GM10248 (cell line): ENCODE data around the gene ENOX1.
"Not testable (repeated sequence)": the region's sequence is repeated elsewhere in the genome, so short reads cannot be mapped to it uniquely, and the experiment has no call there.

Source experiments
- CTCF ChIA-PET: fragments of 300-600 bp; sonication (Branson Sonifier 250); formaldehyde crosslinking; extraction: SDS; loops from one replicate; lab custom pipeline; 2021; ENCODE audit warnings: antibody characterized with exemption; lab: Yijun Ruan, JAX
- POLR2A ChIA-PET: fragments of 350-650 bp; sonication (Branson Sonifier 250); formaldehyde crosslinking; extraction: SDS; loops from one replicate; lab custom pipeline; 2020; ENCODE audit warnings: antibody characterized with exemption; lab: Yijun Ruan, JAX
- DNase-seq: peaks from one replicate; pipeline ENCODE4 v3.0.0; 2012; ENCODE audit errors: extremely low spot score
- CTCF ChIP-seq: IDR thresholded peaks from 2 replicates; pipeline ENCODE4 v1.5.1; 2012; ENCODE audit warnings: mild to moderate bottlenecking, low read depth; ENCODE audit errors: extremely low read depth, missing control alignments, control extremely low read depth

ENOX1 gene

GRCh38 chr13:43424412-43424811, 362.4 kb downstream of the ENOX1 start:
- no peak for TF ChIP-seq CTCF
- no peak for DNase-seq
- CTCF ChIA-PET: interaction anchor here (1.2 to 1.3 kb wide), 2 partner anchors 9 to 33 kb away, joined by 3 to 6 read pairs; no protein-coding TSS in a partner anchor
- POLR2A ChIA-PET: no interaction called here

GRCh38 chr13:43422116-43422515, 364.7 kb downstream of the ENOX1 start:
- ChIA-PET CTCF (interaction anchor here (1.3 kb wide), 1 partner anchor 11 kb away, joined by 5 read pairs; no protein-coding TSS in a partner anchor), POLR2A (no interaction called here)
- TF ChIP-seq CTCF: no peak
- no peak for DNase-seq

- CTCF ChIA-PET, DNase-seq, POLR2A ChIA-PET: not testable (repeated sequence)
Observed at GRCh38 chr13:43416842-43417241, 369.9 kb downstream of the ENOX1 start.

DNA sequence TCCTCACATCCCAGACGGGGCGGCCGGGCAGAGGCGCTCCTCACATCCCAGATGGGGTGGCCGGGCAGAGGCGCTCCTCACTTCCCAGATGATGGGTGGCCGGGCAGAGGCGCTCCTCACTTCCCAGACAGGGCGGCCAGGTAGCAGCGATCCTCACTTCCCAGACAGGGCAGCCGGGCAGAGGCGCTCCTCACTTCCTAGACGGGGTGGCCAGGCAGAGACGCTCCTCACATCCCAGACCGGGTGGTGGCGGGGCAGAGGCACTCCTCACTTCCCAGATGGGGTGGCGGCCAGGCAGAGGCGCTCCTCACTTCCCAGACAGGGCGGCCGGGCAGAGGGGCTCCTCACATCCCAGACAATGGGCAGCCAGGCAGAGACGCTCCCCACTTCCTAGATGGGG, 370.4 kb downstream of the ENOX1 start:
- CTCF ChIA-PET, DNase-seq, POLR2A ChIA-PET: not testable (repeated sequence)

DNA sequence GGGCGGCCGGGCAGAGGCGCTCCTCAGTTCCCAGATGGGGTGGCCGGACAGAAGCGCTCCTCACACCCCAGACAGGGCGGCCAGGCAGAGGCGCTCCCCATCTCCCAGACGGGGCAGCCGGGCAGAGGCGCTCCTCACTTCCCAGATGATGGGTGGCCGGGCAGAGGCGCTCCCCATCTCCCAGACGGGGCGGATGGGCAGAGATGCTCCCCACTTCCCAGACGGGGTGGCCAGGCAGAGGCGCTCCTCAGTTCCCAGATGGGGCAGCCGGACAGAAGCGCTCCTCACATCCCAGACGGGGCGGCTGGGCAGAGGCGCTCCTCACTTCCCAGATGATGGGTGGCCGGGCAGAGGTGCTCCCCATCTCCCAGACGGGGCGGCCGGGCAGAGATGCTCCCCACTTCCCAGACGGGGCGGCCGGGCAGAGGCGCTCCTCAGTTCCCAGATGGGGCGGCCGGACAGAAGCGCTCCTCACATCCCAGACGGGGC, 370.8 kb downstream of the ENOX1 start:
- DNase-seq, POLR2A ChIA-PET, CTCF ChIA-PET: not testable (repeated sequence)

DNA sequence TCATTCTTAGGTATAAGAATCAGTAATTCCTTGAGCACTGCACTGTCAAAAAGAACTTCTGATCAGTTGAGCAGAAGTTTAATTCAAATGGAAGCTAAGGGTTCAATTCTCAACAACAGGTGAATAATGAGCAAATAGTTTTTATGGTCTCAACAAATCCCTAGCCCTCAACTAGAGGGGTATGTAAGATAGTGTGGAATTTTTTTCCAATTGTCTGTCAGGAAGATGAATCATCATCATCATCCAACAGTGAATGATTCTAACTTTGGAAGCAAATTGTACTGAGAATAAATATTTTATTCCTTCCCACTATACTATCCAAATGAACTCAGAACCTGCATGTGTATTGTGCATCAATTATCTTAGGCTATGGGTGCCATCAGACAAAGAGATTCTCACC, 372.7 kb downstream of the ENOX1 start:
- CTCF ChIA-PET: interaction anchor here (1.1 kb wide), 1 partner anchor 11 kb away, joined by 3 read pairs; no protein-coding TSS in a partner anchor
- DNase-seq: no peak
- POLR2A ChIA-PET: no interaction called here
- no peak for TF ChIP-seq CTCF

DNA sequence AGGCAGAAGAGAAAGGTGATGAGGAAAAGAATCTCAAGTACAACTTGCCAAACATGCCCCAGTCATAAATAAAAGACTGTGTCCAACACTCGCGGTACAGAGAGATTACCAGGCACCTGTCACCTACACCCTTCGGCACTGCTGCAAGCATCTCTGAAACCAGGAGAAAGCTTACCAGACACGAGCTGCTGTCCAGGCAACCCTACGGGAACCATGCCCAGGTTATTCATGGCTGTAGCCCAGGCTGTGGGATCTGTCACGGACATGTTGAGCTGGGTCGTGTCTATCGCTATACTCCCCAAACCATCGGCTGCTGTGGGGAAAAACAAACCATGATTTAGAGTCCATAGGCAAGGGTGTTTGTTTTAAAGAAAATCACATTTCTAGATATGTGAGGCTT, 375.0 kb downstream of the ENOX1 start:
- ChIA-PET POLR2A (no interaction called here), CTCF (no interaction called here)
- TF ChIP-seq CTCF: no peak
- no peak for DNase-seq

DNA sequence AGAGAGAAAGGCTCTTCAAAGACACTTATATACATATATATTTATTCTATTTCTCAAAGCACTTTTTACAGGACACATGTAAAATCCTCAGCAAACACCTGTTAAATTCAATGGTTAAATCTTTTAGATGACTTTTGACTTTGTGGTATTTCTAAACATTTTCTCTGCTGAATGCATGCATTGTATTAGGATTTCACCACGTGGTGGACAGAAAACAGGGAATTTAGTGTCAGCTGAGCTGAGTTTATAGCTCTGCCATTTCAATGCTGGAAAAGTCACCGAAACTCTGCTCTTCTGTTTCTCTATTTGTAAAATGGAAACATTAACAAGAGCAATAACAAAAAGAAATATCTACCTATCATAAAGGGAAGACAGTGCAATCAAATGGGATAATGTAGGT, 375.6 kb downstream of the ENOX1 start:
- no peak for DNase-seq
- TF ChIP-seq CTCF: no peak
- POLR2A ChIA-PET: no interaction called here
- CTCF ChIA-PET: no interaction called here
